Neural crest cell (in vitro differentiated cells): ENCODE measurements around the gene PRDX6. TPM values are rescaled to one million over a fixed set of nuclear protein-coding genes. Genes with fewer than 3 reads are reported as not detected.

Experiments
- DNase-seq: peaks from one replicate; pipeline ENCODE4 v3.0.0; 2021; ENCODE audit warnings: low read depth, mixed read lengths, low spot score
- H3K27ac Mint-ChIP-seq: one replicate; pipeline ENCODE4 v1.8.0; 2021; ENCODE audit warnings: mild to moderate bottlenecking, mixed read lengths; ENCODE audit not compliant: unreplicated experiment
- H3K27me3 Mint-ChIP-seq: 2 replicates; pipeline ENCODE4 v1.8.0; 2021; ENCODE audit warnings: low read depth, mild to moderate bottlenecking, mixed read lengths
- H3K36me3 Mint-ChIP-seq: 2 replicates; pipeline ENCODE4 v1.8.0; 2021; ENCODE audit warnings: low read depth, mild to moderate bottlenecking, mixed read lengths
- H3K4me1 Mint-ChIP-seq: 2 replicates; pipeline ENCODE4 v1.8.0; 2021; ENCODE audit warnings: mixed read lengths
- H3K4me3 Mint-ChIP-seq: one replicate; pipeline ENCODE4 v1.8.0; 2021; ENCODE audit warnings: mild to moderate bottlenecking, mixed read lengths
- H3K9me3 Mint-ChIP-seq: 2 replicates; pipeline ENCODE4 v1.8.0; 2021; ENCODE audit warnings: mixed read lengths
- total RNA-seq: library from RNA; stranded (reverse); gene quantifications from 2 replicates; pipeline ENCODE4 v1.2.1, GENCODE V29; 2021
- TF ChIP-seq, protein P1 (sequence below): fragments of 200-600 bp; sonication (generic); conservative IDR thresholded peaks from 2 replicates; pipeline ENCODE4 v1.5.0; 2021; ENCODE audit warnings: antibody characterized with exemption, mild to moderate bottlenecking

PRDX6 gene
- total RNA-seq, 1 donor from 2014 or later = 234 TPM

DNA sequence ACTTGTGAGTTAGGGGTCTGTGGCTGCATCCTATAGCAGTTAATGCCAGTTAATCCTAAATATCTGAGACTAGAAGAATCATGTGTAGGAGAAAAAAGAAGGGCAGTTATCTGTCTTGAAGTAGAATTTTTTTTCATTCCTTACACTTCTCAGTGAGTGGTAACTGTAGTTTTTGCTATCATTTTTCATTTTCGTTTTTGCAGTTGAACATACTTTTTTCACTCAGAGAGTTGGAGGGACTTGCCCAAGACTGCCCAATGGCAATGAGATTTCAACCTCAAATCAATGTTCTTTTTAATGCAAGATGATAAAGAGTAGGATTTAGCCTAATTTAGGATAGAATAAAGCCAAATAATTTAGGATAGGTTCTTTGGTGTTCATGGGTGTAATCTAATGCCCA is 5.5 kb downstream of the PRDX6 start:
- Mint-ChIP-seq H3K9me3 (no peaks in the 10 kb centered on the region), H3K27ac (no peak overlapping the region), H3K4me3 (no peak overlapping the region), H3K4me1 (peaks cover 24% of the 10 kb centered on the region), H3K36me3 (peaks cover 37% of the 10 kb centered on the region), H3K27me3 (no peaks in the 10 kb centered on the region)
- DNase-seq = no peak
- TF ChIP-seq, protein P1, sequence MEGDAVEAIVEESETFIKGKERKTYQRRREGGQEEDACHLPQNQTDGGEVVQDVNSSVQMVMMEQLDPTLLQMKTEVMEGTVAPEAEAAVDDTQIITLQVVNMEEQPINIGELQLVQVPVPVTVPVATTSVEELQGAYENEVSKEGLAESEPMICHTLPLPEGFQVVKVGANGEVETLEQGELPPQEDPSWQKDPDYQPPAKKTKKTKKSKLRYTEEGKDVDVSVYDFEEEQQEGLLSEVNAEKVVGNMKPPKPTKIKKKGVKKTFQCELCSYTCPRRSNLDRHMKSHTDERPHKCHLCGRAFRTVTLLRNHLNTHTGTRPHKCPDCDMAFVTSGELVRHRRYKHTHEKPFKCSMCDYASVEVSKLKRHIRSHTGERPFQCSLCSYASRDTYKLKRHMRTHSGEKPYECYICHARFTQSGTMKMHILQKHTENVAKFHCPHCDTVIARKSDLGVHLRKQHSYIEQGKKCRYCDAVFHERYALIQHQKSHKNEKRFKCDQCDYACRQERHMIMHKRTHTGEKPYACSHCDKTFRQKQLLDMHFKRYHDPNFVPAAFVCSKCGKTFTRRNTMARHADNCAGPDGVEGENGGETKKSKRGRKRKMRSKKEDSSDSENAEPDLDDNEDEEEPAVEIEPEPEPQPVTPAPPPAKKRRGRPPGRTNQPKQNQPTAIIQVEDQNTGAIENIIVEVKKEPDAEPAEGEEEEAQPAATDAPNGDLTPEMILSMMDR = no peak

- Mint-ChIP-seq H3K9me3 (no peaks in the 10 kb centered on the region), H3K27me3 (no peaks in the 10 kb centered on the region), H3K4me1 (peaks cover 10% of the 10 kb centered on the region), H3K27ac (no peak overlapping the region), H3K4me3 (no peak overlapping the region), H3K36me3 (peaks cover 49% of the 10 kb centered on the region)
- TF ChIP-seq, protein P1 = no peak
- no peak for DNase-seq
Measured at GRCh38 chr1:173484276-173484675, 7.1 kb downstream of the PRDX6 start.

DNA sequence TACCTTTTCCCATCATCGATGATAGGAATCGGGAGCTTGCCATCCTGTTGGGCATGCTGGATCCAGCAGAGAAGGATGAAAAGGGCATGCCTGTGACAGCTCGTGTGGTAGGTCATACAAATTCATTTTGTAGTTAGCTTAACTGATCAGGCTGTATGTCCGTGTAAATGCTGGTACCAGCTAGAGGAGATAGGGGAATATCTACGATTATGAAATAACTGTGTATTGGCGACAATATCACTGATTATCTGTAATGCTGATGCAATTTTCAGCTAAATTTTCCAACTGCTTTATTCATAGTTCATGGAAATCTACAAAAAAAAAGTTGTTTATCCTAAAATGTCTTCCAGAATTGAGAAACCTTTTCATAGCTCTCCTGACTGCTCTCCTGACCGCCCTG is 8.3 kb downstream of the PRDX6 start:
- H3K36me3 Mint-ChIP-seq = peaks cover 51% of the 10 kb centered on the region
- no peaks in the 10 kb centered on the region for H3K27me3 Mint-ChIP-seq
- no peaks in the 10 kb centered on the region for H3K9me3 Mint-ChIP-seq
- H3K4me1 Mint-ChIP-seq = no peaks in the 10 kb centered on the region
- DNase-seq = no peak
- no peak overlapping the region for H3K27ac Mint-ChIP-seq
- H3K4me3 Mint-ChIP-seq = peak overlapping the region; percentile 32
- TF ChIP-seq, protein P1 = no peak

DNA sequence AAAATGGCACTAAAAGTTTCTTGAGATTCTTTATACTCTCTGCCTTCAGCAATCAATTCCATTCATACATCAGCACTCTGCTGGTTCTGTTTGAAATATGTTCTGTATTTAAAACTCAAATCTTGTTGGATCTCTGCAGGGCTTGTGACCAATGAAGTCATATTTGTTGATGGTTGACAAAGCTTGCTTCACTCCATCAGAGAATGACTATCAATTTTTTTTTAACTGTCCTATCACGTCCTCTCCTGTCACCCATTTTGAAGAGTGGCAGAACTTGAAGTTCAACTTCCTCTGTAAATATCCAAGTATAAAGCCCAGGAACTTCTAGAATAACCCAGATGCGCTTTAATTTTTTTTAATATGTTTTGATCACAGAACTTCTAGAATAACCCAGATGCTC is 10.9 kb downstream of the PRDX6 start:
- H3K27me3 Mint-ChIP-seq = no peaks in the 10 kb centered on the region
- no peak overlapping the region for H3K4me3 Mint-ChIP-seq
- H3K4me1 Mint-ChIP-seq = no peaks in the 10 kb centered on the region
- H3K27ac Mint-ChIP-seq = no peak overlapping the region
- H3K36me3 Mint-ChIP-seq = peaks cover 41% of the 10 kb centered on the region
- H3K9me3 Mint-ChIP-seq = no peaks in the 10 kb centered on the region
- DNase-seq = no peak
- TF ChIP-seq, protein P1 = no peak

DNA sequence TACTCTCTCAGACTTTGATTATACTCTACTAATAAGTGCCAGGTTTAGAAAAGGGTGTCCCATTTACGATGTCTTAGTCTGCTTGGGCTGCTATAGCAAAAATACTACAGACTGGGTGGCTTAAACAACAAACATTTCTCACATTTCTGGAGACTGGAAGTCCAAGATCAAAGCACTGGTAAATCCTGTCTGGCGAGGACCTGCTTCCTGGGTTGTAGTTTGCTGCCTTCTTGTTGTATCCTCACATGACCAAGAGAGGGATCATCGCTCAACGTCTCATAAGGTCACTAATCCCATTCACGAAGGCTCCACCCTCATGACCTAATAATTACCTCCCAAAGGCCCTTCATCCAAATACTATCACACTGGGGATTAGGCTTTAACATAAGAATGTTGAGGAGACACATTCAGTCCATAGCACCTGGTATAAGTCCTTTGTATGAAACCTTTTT is 12.0 kb downstream of the PRDX6 start:
- Mint-ChIP-seq H3K36me3 (peaks cover 41% of the 10 kb centered on the region), H3K4me3 (no peak overlapping the region), H3K27me3 (no peaks in the 10 kb centered on the region), H3K9me3 (no peaks in the 10 kb centered on the region), H3K27ac (no peak overlapping the region), H3K4me1 (no peaks in the 10 kb centered on the region)
- TF ChIP-seq, protein P1 = no peak
- DNase-seq = no peak

DNA sequence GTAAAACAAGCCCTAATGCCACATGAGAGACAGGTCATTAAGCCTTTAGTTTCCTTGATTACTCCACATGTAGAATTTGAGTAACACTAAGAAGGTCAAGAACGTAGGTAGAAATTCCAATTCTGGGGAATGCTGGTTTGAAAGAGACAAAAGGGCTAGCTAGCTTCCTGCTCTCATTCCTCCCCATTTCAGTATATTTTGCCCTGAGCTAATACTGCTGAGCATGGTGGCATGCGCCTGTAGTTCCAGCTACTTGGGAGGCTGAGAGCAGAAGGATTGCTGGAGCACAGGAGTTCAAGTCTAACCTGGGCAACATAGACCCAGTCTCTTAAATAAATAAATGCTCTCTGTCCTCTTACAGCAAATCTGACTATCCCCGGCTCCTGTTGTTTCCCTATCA is 12.8 kb downstream of the PRDX6 start:
- no peaks in the 10 kb centered on the region for H3K9me3 Mint-ChIP-seq
- H3K4me3 Mint-ChIP-seq = no peak overlapping the region
- H3K27ac Mint-ChIP-seq = peak overlapping the region; percentile 29
- H3K27me3 Mint-ChIP-seq = no peaks in the 10 kb centered on the region
- DNase-seq = no peak
- H3K4me1 Mint-ChIP-seq = no peaks in the 10 kb centered on the region
- TF ChIP-seq, protein P1 = no peak
- peaks cover 37% of the 10 kb centered on the region for H3K36me3 Mint-ChIP-seq
